ENCODE measurements around the gene EPS8L2.

The EPS8L2 gene

DNA sequence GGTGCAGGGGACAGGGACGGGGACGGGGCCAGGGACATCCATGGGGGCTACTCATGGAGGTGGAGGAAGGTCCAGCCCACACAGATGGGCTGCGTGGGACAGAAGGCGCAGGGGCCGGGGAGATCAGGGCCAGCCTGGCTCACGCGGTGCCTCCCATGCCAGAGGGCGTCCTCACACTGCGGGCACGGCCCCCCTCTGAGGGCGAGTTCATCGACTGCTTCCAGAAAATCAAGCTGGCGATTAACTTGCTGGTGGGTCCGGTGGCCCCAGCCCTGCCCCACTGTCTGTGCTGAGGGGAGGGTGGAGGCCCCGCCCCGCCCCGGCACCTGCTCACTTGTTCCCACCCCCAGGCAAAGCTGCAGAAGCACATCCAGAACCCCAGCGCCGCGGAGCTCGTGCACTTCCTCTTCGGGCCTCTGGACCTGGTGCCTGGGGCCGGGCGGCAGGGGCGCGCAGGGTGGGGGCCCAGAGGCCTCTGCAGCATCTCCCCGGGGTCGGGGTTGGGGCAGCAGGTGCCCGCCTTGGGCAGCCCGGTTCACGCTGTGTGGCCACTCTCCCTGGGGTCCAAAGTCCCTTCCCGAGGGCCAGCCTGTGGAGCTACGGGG, 15.8 kb downstream of the EPS8L2 start:
- peaks cover 17% of the 10 kb centered on the region for H3K27me3 ChIP-seq (ENCODE audit: insufficient read depth, low read depth)
- no peaks in the 10 kb centered on the region for H4K20me1 ChIP-seq (ENCODE audit: insufficient read depth)
- peak overlapping the region; percentile 76 for H2AFZ ChIP-seq (ENCODE audit: low read depth)
- no peaks in the 10 kb centered on the region for H3K36me3 ChIP-seq (ENCODE audit: insufficient read depth)
- H3K9ac ChIP-seq: no peak overlapping the region; the same call in 1 of the 2 replicates
- peaks cover 52% of the 10 kb centered on the region for H3K4me1 ChIP-seq (ENCODE audit: low read depth, poor library complexity, severe bottlenecking)
- no peak overlapping the region for H3K27ac ChIP-seq
- TF ChIP-seq, protein P1, sequence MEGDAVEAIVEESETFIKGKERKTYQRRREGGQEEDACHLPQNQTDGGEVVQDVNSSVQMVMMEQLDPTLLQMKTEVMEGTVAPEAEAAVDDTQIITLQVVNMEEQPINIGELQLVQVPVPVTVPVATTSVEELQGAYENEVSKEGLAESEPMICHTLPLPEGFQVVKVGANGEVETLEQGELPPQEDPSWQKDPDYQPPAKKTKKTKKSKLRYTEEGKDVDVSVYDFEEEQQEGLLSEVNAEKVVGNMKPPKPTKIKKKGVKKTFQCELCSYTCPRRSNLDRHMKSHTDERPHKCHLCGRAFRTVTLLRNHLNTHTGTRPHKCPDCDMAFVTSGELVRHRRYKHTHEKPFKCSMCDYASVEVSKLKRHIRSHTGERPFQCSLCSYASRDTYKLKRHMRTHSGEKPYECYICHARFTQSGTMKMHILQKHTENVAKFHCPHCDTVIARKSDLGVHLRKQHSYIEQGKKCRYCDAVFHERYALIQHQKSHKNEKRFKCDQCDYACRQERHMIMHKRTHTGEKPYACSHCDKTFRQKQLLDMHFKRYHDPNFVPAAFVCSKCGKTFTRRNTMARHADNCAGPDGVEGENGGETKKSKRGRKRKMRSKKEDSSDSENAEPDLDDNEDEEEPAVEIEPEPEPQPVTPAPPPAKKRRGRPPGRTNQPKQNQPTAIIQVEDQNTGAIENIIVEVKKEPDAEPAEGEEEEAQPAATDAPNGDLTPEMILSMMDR (conservative IDR thresholded peaks at IDR 0.05; ENCODE audit: low read depth, low read length): no peak
- no peak overlapping the region for H3K4me3 ChIP-seq (IDR thresholded peaks at IDR 0.05; ENCODE audit: insufficient read depth, low read depth, low read length)
- no peaks in the 10 kb centered on the region for H3K79me2 ChIP-seq (ENCODE audit: insufficient read depth, low read depth)
- peak overlapping the region; percentile 97 for H3K4me2 ChIP-seq

DNA sequence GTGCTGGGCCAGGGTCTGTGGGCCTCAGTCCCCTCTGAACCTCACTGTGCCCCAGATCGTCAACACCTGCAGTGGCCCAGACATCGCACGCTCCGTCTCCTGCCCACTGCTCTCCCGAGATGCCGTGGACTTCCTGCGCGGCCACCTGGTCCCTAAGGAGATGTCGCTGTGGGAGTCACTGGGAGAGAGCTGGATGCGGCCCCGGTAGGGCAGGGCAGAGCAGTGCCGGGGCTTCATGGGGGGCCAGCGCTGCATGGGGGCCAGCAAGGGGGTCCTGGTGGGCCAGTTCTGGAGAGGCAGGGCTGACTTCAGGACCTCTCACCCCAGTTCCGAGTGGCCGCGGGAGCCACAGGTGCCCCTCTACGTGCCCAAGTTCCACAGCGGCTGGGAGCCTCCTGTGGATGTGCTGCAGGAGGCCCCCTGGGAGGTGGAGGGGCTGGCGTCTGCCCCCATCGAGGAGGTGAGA, 16.3 kb downstream of the EPS8L2 start:
- Histone ChIP-seq H3K4me2 (peak overlapping the region; percentile 97), H3K79me2 (ENCODE audit: insufficient read depth, low read depth) (no peaks in the 10 kb centered on the region), H3K27ac (no peak overlapping the region), H3K36me3 (ENCODE audit: insufficient read depth) (no peaks in the 10 kb centered on the region), H3K4me3 (IDR thresholded peaks at IDR 0.05; ENCODE audit: insufficient read depth, low read depth, low read length) (no peak overlapping the region), H3K27me3 (ENCODE audit: insufficient read depth, low read depth) (peaks cover 13% of the 10 kb centered on the region), H3K9ac (no peak overlapping the region; the same call in 1 of the 2 replicates), H2AFZ (ENCODE audit: low read depth) (peak overlapping the region; percentile 76), H3K4me1 (ENCODE audit: low read depth, poor library complexity, severe bottlenecking) (peaks cover 57% of the 10 kb centered on the region), H4K20me1 (ENCODE audit: insufficient read depth) (no peaks in the 10 kb centered on the region)
- TF ChIP-seq, protein P1 (conservative IDR thresholded peaks at IDR 0.05; ENCODE audit: low read depth, low read length): no peak

DNA sequence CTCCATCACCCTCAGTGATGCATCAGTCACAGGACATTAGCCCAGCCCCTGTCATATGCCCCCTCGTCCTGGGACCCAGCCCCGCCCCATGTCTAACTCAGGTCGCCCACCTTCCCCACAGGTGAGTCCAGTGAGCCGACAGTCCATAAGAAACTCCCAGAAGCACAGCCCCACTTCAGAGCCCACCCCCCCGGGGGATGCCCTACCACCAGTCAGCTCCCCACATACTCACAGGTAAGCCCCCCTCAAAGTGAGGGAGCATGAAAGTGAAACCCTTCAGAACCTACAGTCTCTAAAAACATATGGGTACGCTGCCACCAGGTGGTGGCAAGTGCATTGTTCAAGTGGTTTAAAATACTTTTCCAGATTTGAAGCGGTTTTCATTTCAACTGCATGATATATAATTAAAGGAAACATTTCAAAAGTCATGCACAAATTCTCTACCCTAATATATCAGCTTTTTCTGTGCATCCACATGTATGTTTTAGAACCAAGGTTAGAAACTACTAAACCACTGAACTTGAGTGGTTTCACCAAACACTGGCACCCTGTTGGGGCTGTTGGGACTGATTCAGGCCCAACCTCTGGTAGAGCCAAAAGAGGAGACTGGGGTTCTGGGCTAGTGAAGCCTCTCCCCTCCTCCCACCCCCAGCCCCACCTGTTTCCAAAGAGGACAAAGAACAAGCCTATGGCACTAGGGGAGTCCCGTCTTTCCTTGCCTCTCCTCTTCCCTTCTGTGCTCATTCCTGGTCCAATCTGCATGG, 17.3 kb downstream of the EPS8L2 start:
- H3K79me2 ChIP-seq (ENCODE audit: insufficient read depth, low read depth): no peaks in the 10 kb centered on the region
- no peak overlapping the region for H3K4me3 ChIP-seq (IDR thresholded peaks at IDR 0.05; ENCODE audit: insufficient read depth, low read depth, low read length)
- peaks cover 12% of the 10 kb centered on the region for H3K27me3 ChIP-seq (ENCODE audit: insufficient read depth, low read depth)
- H3K27ac ChIP-seq: no peak overlapping the region
- H4K20me1 ChIP-seq (ENCODE audit: insufficient read depth): no peaks in the 10 kb centered on the region
- H3K9ac ChIP-seq: no peak overlapping the region
- peaks cover 67% of the 10 kb centered on the region for H3K4me1 ChIP-seq (ENCODE audit: low read depth, poor library complexity, severe bottlenecking)
- H2AFZ ChIP-seq (ENCODE audit: low read depth): no peak overlapping the region
- H3K4me2 ChIP-seq: peak overlapping the region; percentile 80
- TF ChIP-seq, protein P1 (conservative IDR thresholded peaks at IDR 0.05; ENCODE audit: low read depth, low read length): peak; percentile 92
- H3K36me3 ChIP-seq (ENCODE audit: insufficient read depth): no peaks in the 10 kb centered on the region

DNA sequence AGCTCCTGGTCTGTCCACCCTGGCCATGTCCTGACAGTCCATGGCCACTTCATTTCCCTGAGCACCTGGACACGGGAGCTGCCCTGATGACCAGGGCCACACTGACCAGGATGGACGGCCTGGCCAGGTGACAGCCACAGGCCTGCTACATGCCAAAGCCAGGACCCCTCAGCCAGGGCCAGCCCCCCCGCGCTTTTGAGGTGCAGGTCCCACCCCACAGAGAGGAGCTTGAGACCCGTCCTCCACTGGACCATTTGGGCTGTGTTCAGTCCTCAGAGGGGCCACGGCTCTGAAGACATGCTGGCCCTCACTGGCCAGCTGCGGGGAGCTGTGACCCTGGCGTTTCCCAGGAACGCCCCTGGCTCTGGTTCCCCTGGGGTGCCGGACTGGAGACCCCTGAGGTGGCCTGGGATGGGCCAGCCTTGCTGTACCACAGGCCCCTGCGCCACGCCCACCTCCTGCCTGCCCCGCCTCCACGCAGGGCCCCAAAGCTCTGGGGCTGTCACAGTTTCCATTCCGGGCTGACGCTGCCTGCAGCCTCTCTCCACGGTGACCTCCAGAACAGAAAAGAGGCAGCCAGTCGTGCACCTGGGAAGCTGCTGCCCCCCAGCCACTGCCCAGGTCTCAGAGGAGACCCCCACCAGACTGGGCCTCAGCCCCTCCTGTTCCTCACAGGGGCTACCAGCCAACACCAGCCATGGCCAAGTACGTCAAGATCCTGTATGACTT, 18.2 kb downstream of the EPS8L2 start:
- TF ChIP-seq, protein P1 (conservative IDR thresholded peaks at IDR 0.05; ENCODE audit: low read depth, low read length): no peak
- H3K9ac ChIP-seq: no peak overlapping the region
- H3K27ac ChIP-seq: peak overlapping the region; percentile 22; the same call in 1 of the 2 replicates
- peak overlapping the region; percentile 48; the same call in 1 of the 2 replicates for H2AFZ ChIP-seq (ENCODE audit: low read depth)
- peaks cover 69% of the 10 kb centered on the region for H3K4me1 ChIP-seq (ENCODE audit: low read depth, poor library complexity, severe bottlenecking)
- H4K20me1 ChIP-seq (ENCODE audit: insufficient read depth): no peaks in the 10 kb centered on the region
- H3K79me2 ChIP-seq (ENCODE audit: insufficient read depth, low read depth): no peaks in the 10 kb centered on the region
- no peaks in the 10 kb centered on the region for H3K36me3 ChIP-seq (ENCODE audit: insufficient read depth)
- peaks cover 12% of the 10 kb centered on the region for H3K27me3 ChIP-seq (ENCODE audit: insufficient read depth, low read depth)
- H3K4me2 ChIP-seq: peak overlapping the region; percentile 79
- H3K4me3 ChIP-seq (IDR thresholded peaks at IDR 0.05; ENCODE audit: insufficient read depth, low read depth, low read length): no peak overlapping the region
